ENCODE data around the gene OTULINL.

The OTULINL gene

DNA sequence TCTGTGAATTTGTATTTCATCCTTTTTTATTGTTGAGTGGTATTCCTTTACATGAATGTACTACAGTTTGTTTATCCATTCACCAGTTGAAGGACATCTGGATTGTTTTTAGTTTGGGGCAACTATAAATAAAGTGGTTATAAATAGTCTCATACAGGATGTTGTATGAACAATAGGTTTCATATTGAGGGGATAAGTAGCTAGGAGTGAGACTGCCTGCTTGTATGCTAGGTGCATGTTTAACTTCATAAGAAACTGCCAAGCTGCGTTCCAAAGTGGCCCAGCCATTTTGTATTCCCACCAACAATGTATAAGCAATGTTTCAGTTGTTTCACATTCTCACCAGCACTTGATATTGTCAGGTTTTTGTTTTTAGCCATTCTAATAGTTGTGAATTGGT lies 21.5 kb downstream of the OTULINL start:
- DNase-seq, result no peak

DNA sequence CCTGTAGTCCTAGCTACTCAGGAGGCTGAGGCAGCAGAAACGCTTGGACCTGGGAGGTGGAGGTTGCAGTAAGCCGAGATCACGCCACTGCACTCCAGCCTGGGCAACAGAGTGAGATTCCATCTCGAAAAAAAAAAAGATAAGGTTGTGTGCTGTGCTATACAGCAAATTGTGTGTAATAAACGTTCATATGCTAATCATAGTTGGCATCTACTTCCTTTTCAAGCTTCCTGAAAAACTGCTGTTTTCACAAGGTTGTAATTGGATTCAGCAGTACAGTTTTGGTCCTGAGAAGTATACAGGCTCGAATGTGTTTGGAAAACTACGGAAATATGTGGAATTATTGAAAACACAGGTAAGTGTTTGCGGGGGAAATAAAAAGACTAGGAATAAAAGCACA lies 25.5 kb downstream of the OTULINL start:
- DNase-seq, result no peak

DNA sequence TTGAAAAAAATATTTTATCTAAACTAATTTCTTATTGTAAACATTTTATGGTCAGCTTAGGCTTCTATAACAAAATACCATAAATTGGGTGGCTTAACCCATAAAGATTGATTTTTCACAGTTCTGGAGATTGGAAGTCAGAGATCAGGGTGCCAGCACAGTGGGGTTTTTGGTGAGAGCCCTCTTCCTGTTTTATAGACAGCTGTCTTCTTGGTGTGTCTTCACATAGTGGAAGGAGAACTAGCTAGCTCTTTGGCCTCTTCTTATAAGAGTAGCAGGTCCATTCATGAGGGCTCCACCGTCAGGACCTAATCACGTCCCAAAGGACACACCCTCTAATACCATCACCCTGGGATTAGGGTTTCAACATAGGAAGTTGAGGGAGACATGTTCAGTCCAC lies 26.6 kb downstream of the OTULINL start:
- no peak for DNase-seq

DNA sequence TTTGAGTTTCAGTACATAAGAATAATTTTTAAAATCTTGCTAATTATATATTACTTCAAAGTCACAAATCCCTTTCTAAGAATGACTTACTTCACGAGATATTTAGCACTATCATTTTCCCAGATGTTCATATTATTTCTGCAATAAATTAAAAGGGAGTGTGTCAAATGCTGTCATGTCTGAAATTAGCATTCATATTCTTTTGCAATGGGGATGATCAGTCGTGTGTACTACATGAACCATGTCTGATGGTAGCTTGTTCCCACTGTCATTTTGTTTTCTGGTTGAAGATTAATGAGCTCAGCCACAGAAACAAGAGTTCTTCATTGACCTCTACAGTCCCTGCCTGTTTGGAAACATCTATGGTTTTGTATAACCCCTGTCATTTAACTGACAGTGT lies 30.1 kb downstream of the OTULINL start:
- DNase-seq, result no peak

DNA sequence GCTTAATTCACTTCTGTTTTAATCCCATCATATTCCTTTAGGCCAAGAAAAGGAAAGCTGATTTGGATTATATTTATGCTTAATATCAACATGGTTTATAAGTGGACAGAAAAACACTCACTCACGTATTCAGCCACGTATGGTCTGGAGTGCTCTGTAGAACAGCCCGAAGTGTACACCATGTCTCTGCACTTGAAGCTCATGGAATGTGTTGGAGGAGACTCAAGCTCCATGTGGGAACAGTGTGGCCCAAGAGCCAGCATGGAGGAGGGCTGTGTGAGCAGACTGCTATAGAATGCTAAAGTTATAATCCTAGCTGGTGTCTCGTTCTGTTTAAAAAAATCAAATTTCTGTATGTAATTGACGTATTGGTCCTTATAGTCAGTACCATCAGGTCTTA lies 32.9 kb downstream of the OTULINL start:
- DNase-seq, result no peak

DNA sequence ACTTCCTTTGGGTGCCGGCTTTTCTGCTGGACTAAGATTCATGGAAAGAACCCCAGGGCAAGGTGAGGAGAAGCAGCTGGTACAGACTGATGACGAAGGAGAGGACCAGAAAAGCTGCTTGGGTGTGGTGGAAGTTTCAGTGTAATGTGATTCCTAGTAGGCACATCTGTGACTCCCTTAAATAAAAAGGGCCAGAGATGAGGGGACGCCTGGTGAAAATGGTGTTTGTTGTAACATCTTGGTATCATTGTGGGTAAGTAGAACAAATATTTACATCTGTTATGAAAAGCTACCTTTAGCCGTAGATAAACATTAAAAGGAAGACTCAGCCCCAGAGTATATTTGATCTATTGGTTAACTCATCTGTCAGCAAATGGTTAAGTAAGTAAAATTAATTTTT lies 33.8 kb downstream of the OTULINL start:
- DNase-seq, result no peak

DNA sequence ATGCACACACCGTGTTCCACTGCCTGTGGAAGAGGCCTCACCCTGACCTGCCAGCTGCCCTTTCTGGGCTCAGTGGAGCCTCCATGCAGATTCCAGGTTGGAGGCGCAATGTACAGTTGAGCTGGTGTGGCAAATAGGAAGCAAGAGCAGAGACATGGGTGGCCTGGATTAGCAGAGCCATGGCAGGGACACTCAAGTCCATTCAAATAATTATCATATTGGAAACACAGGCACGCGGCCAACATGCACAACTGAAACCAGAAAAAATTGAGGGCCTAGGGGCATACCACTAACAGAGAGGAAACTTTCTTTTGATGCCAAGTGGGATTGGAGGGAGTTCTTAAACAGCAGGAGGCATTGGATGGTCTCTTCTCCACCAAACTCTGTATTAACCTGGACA lies 35.8 kb downstream of the OTULINL start:
- DNase-seq, result no peak

DNA sequence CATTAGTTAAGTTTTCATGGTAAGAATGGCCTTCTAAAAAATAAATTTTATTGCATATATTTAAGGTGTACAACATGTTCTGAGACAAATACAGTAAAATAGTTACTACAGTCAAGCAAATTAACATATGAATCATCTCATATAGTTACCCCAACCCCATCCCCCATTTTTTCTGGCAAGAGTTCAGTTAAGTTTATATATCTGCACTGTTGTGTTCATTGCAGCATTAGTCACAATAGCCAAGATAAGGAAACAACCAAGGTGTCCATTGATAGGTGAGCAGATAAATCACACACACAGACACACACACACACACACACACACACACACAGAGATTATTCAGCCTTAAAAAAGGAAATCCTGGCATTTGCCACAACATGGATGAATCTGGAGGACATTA lies 45.7 kb downstream of the OTULINL start:
- no peak for DNase-seq

DNA sequence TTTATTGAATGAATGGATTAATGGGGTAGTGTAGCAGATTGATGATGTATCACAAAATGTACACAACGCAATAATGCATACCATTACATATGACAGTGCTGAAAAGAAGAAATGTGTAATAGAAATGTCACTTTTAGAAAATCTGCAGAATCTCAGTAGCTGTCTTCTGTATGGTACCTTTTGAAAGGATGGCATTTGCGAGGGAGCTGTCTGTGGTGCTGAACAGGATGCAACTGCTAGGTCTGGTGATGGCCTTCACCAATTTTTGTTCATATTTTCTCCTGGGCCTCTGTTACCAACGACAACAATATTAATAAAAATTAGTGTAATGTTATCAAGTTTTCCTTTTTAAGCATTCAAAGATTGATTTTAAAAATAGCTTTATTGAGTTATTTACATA lies 46.8 kb downstream of the OTULINL start:
- DNase-seq, result peak; percentile 51

DNA sequence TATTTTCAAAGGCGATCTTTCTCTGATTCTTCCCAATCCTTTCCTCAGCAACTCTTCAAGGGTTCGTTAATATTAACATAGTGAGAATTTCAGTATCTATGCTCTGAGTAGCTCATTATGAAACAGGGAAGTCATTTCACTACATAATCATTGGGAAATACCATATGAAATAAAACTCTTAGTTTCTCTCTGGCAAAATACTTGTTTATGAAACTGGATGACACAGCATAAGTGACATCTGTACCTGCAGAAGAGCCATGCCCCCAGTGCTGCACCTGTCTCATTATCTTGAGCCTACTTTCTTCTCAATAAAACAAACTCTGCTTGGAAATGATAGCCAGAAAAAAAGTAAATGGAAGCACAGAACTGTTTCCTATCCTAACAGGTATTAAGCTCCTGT lies 49.1 kb downstream of the OTULINL start:
- no peak for DNase-seq

DNA sequence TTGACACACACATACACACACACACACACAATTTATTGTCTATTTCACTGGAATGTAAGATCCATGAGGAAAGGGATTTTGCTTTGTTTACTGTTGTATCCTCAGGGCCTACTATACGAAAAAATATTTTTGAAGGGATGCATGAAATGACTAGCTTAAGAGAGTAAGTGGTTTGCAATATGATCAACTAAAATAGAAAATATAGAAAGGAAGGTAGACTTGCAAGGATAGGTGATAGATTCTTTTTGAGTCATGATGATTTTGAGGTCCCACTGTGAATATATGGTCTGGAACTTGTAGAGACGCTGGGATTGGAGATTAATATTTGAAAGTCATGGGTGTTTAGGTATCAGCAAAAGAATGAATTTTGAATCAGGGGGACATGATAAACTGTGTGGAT lies 54.1 kb downstream of the OTULINL start:
- no peak for DNase-seq

DNA sequence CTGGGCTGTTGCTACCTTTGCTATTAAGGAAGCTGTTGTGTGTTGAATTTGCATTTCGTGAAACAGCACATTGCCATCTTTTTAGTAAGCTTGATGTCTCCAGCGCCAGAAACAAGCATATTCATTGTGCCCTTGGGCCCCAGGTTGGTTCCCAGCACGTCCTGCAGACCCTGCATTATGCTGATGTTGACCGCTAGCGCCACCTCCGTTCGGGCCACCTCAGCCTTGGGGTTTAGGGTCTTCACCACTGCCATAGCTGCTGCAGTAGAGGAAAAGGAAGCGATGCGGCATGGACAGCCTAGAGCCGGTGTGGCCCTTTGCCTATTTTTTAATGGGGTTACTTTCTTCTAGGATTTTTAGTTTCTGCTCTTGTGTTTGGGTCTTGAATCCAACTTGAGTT lies 59.2 kb downstream of the OTULINL start:
- no peak for DNase-seq

DNA sequence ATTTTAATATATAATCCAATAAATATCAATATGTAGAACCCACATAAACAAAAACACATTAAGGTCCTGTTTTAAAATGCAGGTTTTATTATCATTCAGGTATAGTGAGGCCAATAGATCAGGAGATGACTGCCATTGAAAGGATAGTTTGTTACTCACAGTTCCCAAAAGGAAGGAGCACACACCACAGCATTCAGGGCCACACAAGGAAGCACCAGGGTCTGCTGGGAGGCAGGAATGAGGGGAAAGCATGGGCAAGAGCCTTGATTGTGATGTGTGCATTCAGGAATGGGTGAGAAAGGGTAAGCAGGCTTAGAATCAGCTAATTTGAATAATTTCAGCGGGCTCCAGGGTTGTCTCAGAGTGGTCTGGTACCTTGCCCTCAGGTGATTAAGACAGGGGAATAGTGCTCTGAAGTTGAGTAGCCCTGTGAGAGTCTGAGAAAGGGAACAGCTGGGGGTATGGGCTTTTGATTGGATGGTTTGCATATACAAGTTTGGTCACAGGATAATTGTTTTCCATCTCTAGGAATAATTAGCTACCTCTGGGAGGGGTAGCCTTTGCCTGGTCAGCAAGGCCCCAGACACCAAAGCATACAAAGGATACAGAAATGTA lies 63.1 kb downstream of the OTULINL start:
- no peak for DNase-seq

DNA sequence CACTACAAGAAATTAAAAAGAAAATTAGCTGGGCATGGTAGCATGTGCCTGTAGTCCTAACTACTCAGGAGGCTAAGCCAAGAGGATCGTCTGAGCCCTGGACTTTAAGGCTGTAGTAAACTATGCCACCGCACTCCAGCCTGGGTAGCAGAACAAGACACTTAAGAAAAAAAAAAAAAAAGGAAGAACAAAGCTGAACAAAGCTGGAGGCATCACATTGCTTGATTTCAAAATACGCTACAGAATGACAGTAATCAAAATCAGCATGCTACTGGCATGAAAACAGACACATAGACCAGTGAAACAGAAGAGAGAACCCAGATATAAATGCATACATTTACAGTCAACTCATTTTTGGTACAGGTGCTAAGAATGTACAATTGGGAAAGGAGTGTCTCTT lies 68.5 kb downstream of the OTULINL start:
- DNase-seq, result no peak

DNA sequence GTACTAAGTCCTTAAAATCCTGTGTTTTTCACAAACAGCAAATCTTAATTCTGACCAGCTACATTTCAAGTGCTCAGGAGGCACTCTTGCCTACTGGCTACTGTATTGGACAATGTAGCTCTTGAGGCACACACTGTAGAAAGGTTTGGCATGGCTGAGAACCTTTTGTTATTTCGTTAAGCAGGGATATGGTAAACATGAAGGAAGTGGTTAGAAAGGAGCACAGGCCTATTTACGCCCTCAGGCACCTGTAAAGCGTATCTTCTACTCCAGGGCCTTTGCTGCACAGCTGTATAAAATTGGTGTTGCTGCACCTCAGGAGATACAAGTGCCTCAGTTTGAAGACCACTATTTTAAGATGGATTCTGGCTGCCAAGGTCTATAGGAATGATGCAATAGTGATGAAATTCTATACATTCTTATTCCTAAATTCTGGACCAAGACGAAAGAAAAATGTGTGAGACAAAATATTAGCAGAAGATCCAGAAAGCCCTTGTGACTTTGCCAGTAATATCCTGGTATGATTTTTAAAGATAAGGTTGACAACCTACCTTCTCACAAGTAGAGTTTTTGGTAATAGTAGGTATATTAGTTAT lies 73.7 kb downstream of the OTULINL start:
- DNase-seq, result no peak

DNA sequence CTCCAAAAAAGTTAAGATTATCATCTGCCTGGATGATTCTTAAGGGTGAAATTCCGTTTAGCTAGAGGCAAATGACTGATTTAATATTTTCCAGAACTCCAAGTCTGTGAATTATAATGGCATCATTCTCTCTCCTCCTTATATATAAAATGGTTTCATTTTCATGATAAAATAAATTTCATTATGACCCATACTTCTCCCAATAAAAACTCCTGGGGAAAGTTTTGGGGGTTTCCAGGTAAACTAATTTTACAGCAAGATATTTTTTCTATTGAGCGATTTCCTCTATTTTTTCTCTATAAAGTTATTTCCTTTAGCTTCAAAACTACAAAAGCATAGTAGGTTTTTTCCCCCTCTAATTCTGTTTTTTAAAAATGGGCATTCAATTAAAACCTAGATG lies 75.3 kb downstream of the OTULINL start:
- no peak for DNase-seq

DNA sequence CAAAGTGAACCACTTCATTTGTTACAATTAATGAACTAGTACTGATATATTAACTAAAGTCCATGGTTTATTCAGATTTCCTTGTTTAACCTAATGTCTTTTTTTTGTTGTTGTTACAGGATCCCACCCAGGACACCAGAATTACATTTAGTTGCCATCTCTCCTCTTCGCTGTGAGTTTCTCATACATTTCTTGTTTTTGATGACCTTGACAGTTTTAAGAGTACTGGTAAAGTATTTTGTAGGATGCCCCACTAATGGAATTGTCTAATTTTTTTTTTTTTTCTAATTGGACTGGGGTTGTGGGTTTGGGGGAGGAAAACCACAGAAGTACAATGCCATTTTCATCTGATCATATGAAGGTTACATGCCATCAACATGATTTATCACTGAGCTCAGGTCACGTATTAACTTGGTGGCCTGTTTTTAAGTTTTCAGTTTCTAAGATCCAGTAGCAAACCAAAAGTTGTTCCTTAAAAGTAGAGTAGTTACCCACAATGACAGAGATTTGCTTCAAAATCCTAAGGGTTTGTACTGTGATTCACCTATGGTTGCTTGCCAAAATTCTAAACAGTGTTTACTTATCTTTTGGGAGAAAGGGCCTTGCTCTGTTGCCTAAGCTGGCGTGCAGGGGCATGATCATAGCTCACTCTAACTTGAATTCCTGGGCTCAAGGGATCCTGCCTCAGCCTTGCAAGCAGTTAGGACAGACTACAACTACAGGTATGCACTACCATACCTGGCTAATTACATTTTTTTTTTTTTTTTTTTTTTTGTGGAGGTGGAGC lies 78.4 kb downstream of the OTULINL start:
- peak; percentile 26 for DNase-seq

DNA sequence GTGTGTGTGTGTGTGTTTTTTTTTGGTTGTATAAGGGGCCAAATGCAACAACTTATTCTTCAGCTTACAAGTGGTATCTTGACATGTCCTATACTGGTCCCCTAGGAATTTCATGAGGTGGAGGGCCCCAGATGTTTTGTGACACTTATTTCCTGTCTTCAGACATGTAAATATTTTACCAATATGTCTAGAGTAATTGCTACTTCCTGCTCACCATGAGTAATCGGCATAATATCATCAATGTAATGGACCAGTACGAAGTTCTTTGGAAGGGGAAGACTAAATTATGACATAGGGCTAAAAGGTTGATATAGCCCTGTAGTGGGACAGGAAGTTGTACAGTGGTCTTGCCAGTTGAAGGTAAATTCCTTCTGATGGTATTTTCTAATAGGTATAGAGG lies 79.2 kb downstream of the OTULINL start:
- DNase-seq, result no peak
